Mesenchymal stem cell (in vitro differentiated cells and primary cell): Measurements from ENCODE around the gene CPLX1.
A peak's percentile ranks its signal among the peaks of the same experiment; 100 is the strongest.

Experiments used
- DNase-seq: peaks from one replicate; pipeline ENCODE4 v3.0.0-alpha.2; 2013
- H2AFZ ChIP-seq: one replicate; pipeline ENCODE4 v1.6.1; 2013; ENCODE audit warnings: low read depth, mild to moderate bottlenecking, control low read depth, inconsistent platforms, low read length, moderate library complexity
- H2AK5ac ChIP-seq: 2 replicates; pipeline ENCODE4 v1.6.1; 2013; ENCODE audit warnings: low read length, moderate library complexity, mild to moderate bottlenecking, inconsistent platforms; ENCODE audit not compliant: severe bottlenecking
- H2BK120ac ChIP-seq: one replicate; pipeline ENCODE4 v1.6.1; 2013; ENCODE audit warnings: low read depth, mild to moderate bottlenecking, inconsistent platforms, low read length, moderate library complexity
- H2BK12ac ChIP-seq, 2 experiments: one replicate each; pipeline ENCODE4 v1.6.1; 2013; ENCODE audit warnings: inconsistent platforms in 2 of 2, low read length in 2 of 2, mild to moderate bottlenecking in 2 of 2, moderate library complexity in 2 of 2, control low read depth in 1 of 2
- H2BK15ac ChIP-seq: one replicate; pipeline ENCODE4 v1.6.1; 2013; ENCODE audit warnings: mild to moderate bottlenecking, low read depth, inconsistent platforms; ENCODE audit not compliant: poor library complexity, severe bottlenecking
- H2BK5ac ChIP-seq: 2 replicates; pipeline ENCODE4 v1.6.1; 2013; ENCODE audit warnings: low read depth, mild to moderate bottlenecking, low read length, control low read depth, inconsistent platforms; ENCODE audit not compliant: poor library complexity, severe bottlenecking
- H3K14ac ChIP-seq, 2 experiments: one replicate each; pipeline ENCODE4 v1.6.1; 2013; ENCODE audit warnings: inconsistent platforms in 2 of 2, low read length in 2 of 2, control low read depth in 1 of 2, mild to moderate bottlenecking in 1 of 2, moderate library complexity in 1 of 2
- H3K18ac ChIP-seq, 2 experiments: one replicate each; pipeline ENCODE4 v1.6.1; 2013; ENCODE audit warnings: inconsistent platforms in 2 of 2, low read length in 2 of 2, control low read depth in 1 of 2, low read depth in 1 of 2, mild to moderate bottlenecking in 1 of 2
- H3K23ac ChIP-seq, 2 experiments: one replicate each; pipeline ENCODE4 v1.6.1; 2013; ENCODE audit warnings: inconsistent platforms in 2 of 2, low read length in 2 of 2, mild to moderate bottlenecking in 2 of 2, moderate library complexity in 2 of 2, control low read depth in 1 of 2
- H3K27ac ChIP-seq: 2 replicates; pipeline ENCODE4 v1.5.1; 2013; ENCODE audit warnings: mild to moderate bottlenecking, moderate library complexity, low read length, control low read depth, inconsistent platforms; ENCODE audit not compliant: poor library complexity, severe bottlenecking
- H3K27me3 ChIP-seq, 2 experiments: 2 replicates each; pipeline versions ENCODE4 v1.6.1 to v1.7.0; 2013; ENCODE audit warnings: low read length in 2 of 2, mild to moderate bottlenecking in 2 of 2, moderate library complexity in 2 of 2, control low read depth in 1 of 2, inconsistent platforms in 1 of 2; ENCODE audit not compliant: control insufficient read depth in 1 of 2, insufficient read depth in 1 of 2
- H3K36me3 ChIP-seq, 2 experiments: 2 replicates each; pipeline versions ENCODE4 v1.6.1 to v1.7.0; 2013; ENCODE audit warnings: low read length in 2 of 2, control low read depth in 1 of 2, inconsistent platforms in 1 of 2, low read depth in 1 of 2, mild to moderate bottlenecking in 1 of 2; ENCODE audit not compliant: insufficient read depth in 2 of 2, control insufficient read depth in 1 of 2
- H3K4ac ChIP-seq, 2 experiments: one replicate each; pipeline ENCODE4 v1.6.1; 2013; ENCODE audit warnings: inconsistent platforms in 2 of 2, low read length in 2 of 2, mild to moderate bottlenecking in 2 of 2, moderate library complexity in 2 of 2, control low read depth in 1 of 2, low read depth in 1 of 2
- H3K4me1 ChIP-seq: 2 replicates; pipeline ENCODE4 v1.6.1; 2013; ENCODE audit warnings: low read depth, low read length, control low read depth; ENCODE audit not compliant: control insufficient read depth, insufficient read depth
- H3K4me2 ChIP-seq: 2 replicates; pipeline ENCODE4 v1.6.1; 2013; ENCODE audit warnings: low read length, mild to moderate bottlenecking, inconsistent platforms; ENCODE audit not compliant: poor library complexity, severe bottlenecking
- H3K4me3 ChIP-seq, 2 experiments: 2 replicates each; pipeline versions ENCODE4 v1.5.1 to v1.7.0; 2013; ENCODE audit warnings: low read length in 2 of 2, mild to moderate bottlenecking in 2 of 2, control low read depth in 1 of 2, low read depth in 1 of 2; ENCODE audit not compliant: insufficient read depth in 1 of 2
- H3K79me1 ChIP-seq: replicated peaks from 2 replicates; pipeline ENCODE4 v1.6.1; 2013; ENCODE audit warnings: mild to moderate bottlenecking, control low read depth, low read length, inconsistent platforms; ENCODE audit not compliant: poor library complexity, severe bottlenecking
- H3K9ac ChIP-seq: 2 replicates; pipeline ENCODE4 v1.7.0; 2013; ENCODE audit warnings: mild to moderate bottlenecking, low read length, moderate library complexity
- H3K9me3 ChIP-seq: 2 replicates; pipeline ENCODE4 v1.7.0; 2013; ENCODE audit warnings: mild to moderate bottlenecking, low read length; ENCODE audit not compliant: control insufficient read depth
- H4K8ac ChIP-seq: one replicate; pipeline ENCODE4 v1.6.1; 2013; ENCODE audit warnings: inconsistent platforms, mild to moderate bottlenecking, low read length, moderate library complexity
- H4K91ac ChIP-seq: one replicate; pipeline ENCODE4 v1.6.1; 2013; ENCODE audit warnings: mild to moderate bottlenecking, low read length, inconsistent platforms
- WGBS: methylation state at CpG from one replicate; pipeline ENCODE4 v1.1.7; 2013; ENCODE audit warnings: mixed read lengths; 5-methylcytosine and 5-hydroxymethylcytosine counted together

The CPLX1 gene

GRCh38 chr4:792626-793092, 33.3 kb downstream of the CPLX1 start:
- Histone ChIP-seq H2BK15ac (no peak overlapping the region), H2BK5ac (no peak overlapping the region), H3K9ac (no peak overlapping the region), H4K91ac (peak overlapping the region; percentile 48), H3K27me3 (peaks cover 81 to 85% of the 10 kb centered on the region in 2 experiments), H2AK5ac (no peak overlapping the region), H3K79me1 (no peaks in the 10 kb centered on the region), H2BK120ac (no peak overlapping the region), H3K4me2 (no peak overlapping the region), H3K23ac (no peak overlapping the region), H3K27ac (no peak overlapping the region), H2AFZ (no peak overlapping the region), H3K4ac (no peak overlapping the region), H3K9me3 (no peaks in the 10 kb centered on the region), H3K14ac (no peak overlapping the region), H3K18ac (no peak overlapping the region), H3K4me3 (peak overlapping the region in 1 of 2 experiments; percentile 26), H3K36me3 (peaks cover 0 to 3% of the 10 kb centered on the region in 2 experiments), H4K8ac (no peak overlapping the region), H3K4me1 (peaks cover 20% of the 10 kb centered on the region), H2BK12ac (no peak overlapping the region)
- 79% methylated on average over 17 of the region's 17 CpGs for WGBS
- DNase-seq: no peak

GRCh38 chr4:791898-792625, 33.9 kb downstream of the CPLX1 start:
- Histone ChIP-seq H4K8ac (no peak overlapping the region), H3K79me1 (no peaks in the 10 kb centered on the region), H2BK15ac (no peak overlapping the region), H2BK5ac (no peak overlapping the region), H2AFZ (no peak overlapping the region), H3K4me1 (peaks cover 20% of the 10 kb centered on the region), H3K4me2 (no peak overlapping the region), H3K14ac (no peak overlapping the region), H3K9ac (no peak overlapping the region), H3K4me3 (no peak overlapping the region), H3K4ac (no peak overlapping the region), H3K36me3 (peaks cover 0 to 3% of the 10 kb centered on the region in 2 experiments), H3K9me3 (no peaks in the 10 kb centered on the region), H2AK5ac (no peak overlapping the region), H2BK12ac (no peak overlapping the region), H3K23ac (no peak overlapping the region), H2BK120ac (no peak overlapping the region), H3K18ac (no peak overlapping the region), H3K27me3 (peaks cover 84 to 88% of the 10 kb centered on the region in 2 experiments), H3K27ac (no peak overlapping the region), H4K91ac (no peak overlapping the region)
- WGBS: 74% methylated on average over 48 of the region's 50 CpGs
- DNase-seq: no peak

GRCh38 chr4:791252-791897, 34.6 kb downstream of the CPLX1 start:
- H4K91ac ChIP-seq: no peak overlapping the region
- H3K9ac ChIP-seq: no peak overlapping the region
- H2BK5ac ChIP-seq: no peak overlapping the region
- H3K18ac ChIP-seq: no peak overlapping the region
- H4K8ac ChIP-seq: peak overlapping the region; percentile 37
- H2AK5ac ChIP-seq: no peak overlapping the region
- no peaks in the 10 kb centered on the region for H3K79me1 ChIP-seq
- H2BK120ac ChIP-seq: no peak overlapping the region
- no peak overlapping the region for H2BK15ac ChIP-seq
- no peak overlapping the region for H3K14ac ChIP-seq
- H3K36me3 ChIP-seq: peaks cover 0 to 3% of the 10 kb centered on the region in 2 experiments
- no peak overlapping the region for H3K4ac ChIP-seq
- H3K27me3 ChIP-seq: peaks cover 84 to 86% of the 10 kb centered on the region in 2 experiments
- H2BK12ac ChIP-seq: no peak overlapping the region
- H3K9me3 ChIP-seq: no peaks in the 10 kb centered on the region
- peaks cover 21% of the 10 kb centered on the region for H3K4me1 ChIP-seq
- H3K4me2 ChIP-seq: no peak overlapping the region
- no peak overlapping the region for H3K4me3 ChIP-seq
- 87% methylated on average over 27 of the region's 29 CpGs for WGBS
- no peak overlapping the region for H3K23ac ChIP-seq
- no peak overlapping the region for H3K27ac ChIP-seq
- DNase-seq: no peak
- no peak overlapping the region for H2AFZ ChIP-seq

DNA sequence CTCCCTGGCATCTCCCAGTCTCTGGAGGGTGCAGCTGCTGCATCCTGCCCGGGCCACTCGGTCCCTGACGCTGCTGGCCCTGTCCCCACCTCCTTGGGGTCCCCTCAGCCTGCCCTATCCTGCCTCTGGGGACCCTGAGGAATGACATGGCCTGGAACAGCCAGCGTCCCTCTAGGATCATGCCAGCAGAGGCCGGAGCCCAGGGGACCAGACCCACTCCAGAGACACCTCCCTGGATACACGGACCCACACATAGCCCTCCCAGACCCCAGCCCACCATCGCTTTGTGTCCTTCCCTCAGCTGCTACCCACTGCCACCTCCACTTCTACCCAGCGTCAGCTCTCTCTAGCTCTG, 35.5 kb downstream of the CPLX1 start:
- Histone ChIP-seq H3K9ac (no peak overlapping the region), H3K14ac (no peak overlapping the region), H3K27me3 (peaks cover 78 to 79% of the 10 kb centered on the region in 2 experiments), H3K4me3 (no peak overlapping the region), H2AK5ac (no peak overlapping the region), H2BK15ac (no peak overlapping the region), H2BK12ac (no peak overlapping the region), H3K4me2 (no peak overlapping the region), H3K79me1 (no peaks in the 10 kb centered on the region), H3K4me1 (peaks cover 28% of the 10 kb centered on the region), H2AFZ (no peak overlapping the region), H4K91ac (no peak overlapping the region), H4K8ac (no peak overlapping the region), H3K9me3 (no peaks in the 10 kb centered on the region), H3K4ac (no peak overlapping the region), H3K23ac (no peak overlapping the region), H2BK120ac (no peak overlapping the region), H3K18ac (no peak overlapping the region), H3K27ac (no peak overlapping the region), H2BK5ac (no peak overlapping the region), H3K36me3 (peaks cover 0 to 3% of the 10 kb centered on the region in 2 experiments)
- WGBS: 79% methylated on average over 8 of the region's 8 CpGs
- DNase-seq: no peak
